Smooth muscle cell (in vitro differentiated cells): ENCODE measurements around the gene IGFBP6. TPM values are rescaled to one million over a fixed set of nuclear protein-coding genes. Genes with fewer than 3 reads are reported as not detected.

Experiments used
- DNase-seq: peaks from one replicate; lab custom pipeline; 2025; ENCODE audit not compliant: unreplicated experiment; lab: John Stamatoyannopoulos, UW
- H2AFZ ChIP-seq: fragments of 200-600 bp; sonication (generic); 2 replicates; pipeline ENCODE4 v1.6.0; 2016; ENCODE audit warnings: antibody characterized with exemption, low read depth, mild to moderate bottlenecking
- H3F3A ChIP-seq: fragments of 200-600 bp; sonication (generic); 2 replicates; pipeline ENCODE4 v1.6.0; 2017; ENCODE audit warnings: antibody characterized with exemption, low read depth
- H3K27ac ChIP-seq: fragments of 200-600 bp; sonication (generic); 2 replicates; pipeline ENCODE4 v1.5.1; 2016; ENCODE audit warnings: low read depth, mild to moderate bottlenecking
- H3K27me3 ChIP-seq: fragments of 200-600 bp; sonication (generic); 2 replicates; pipeline ENCODE4 v1.6.1; 2016; ENCODE audit warnings: low read depth, mild to moderate bottlenecking
- H3K36me3 ChIP-seq: fragments of 200-600 bp; sonication (generic); 2 replicates; pipeline ENCODE4 v1.5.1; 2016; ENCODE audit warnings: low read depth
- H3K4me1 ChIP-seq: fragments of 200-600 bp; sonication (generic); 2 replicates; pipeline ENCODE4 v1.5.1; 2016; ENCODE audit warnings: low read depth
- H3K4me2 ChIP-seq: fragments of 200-600 bp; sonication (generic); 2 replicates; pipeline ENCODE4 v1.6.0; 2016; ENCODE audit warnings: mild to moderate bottlenecking
- H3K4me3 ChIP-seq: fragments of 200-600 bp; sonication (generic); 2 replicates; pipeline ENCODE4 v1.5.1; 2016; ENCODE audit warnings: mild to moderate bottlenecking
- H3K79me2 ChIP-seq: fragments of 200-600 bp; sonication (generic); 2 replicates; pipeline ENCODE4 v1.6.0; 2016; ENCODE audit warnings: low read depth, mild to moderate bottlenecking
- H3K9ac ChIP-seq: fragments of 200-600 bp; sonication (generic); 2 replicates; pipeline ENCODE4 v1.6.0; 2016; ENCODE audit warnings: low read depth
- H3K9me3 ChIP-seq: fragments of 200-600 bp; sonication (generic); replicated peaks from 2 replicates; pipeline ENCODE4 v1.5.1; 2016; ENCODE audit warnings: low read depth
- H4K20me1 ChIP-seq: fragments of 200-600 bp; sonication (generic); 2 replicates; pipeline ENCODE4 v1.6.0; 2016; ENCODE audit warnings: low read depth
- WGBS: methylation state at CpG from one replicate; pipeline ENCODE4 v1.1.7; 2016; ENCODE audit warnings: low lambda C conversion rate; 5-methylcytosine and 5-hydroxymethylcytosine counted together
- polyA plus RNA-seq: library from polyadenylated mRNA; unstranded; fragments of >200 nt; fragmentation: Nextera tagmentation; extraction: Ambion mirVana; gene quantifications from 2 replicates; pipeline ENCODE4 v1.2.1, GENCODE V29; 2016
- total RNA-seq: library from RNA; depleted of rRNA; stranded (reverse); fragments of >200 nt; gene quantifications from 2 replicates; pipeline ENCODE4 v1.2.3, GENCODE V29; 2014
- TF ChIP-seq, protein P1 (sequence below): fragments of 200-600 bp; sonication (generic); IDR thresholded peaks from 2 replicates; pipeline ENCODE4 v1.5.1; 2017; ENCODE audit warnings: borderline replicate concordance, mild to moderate bottlenecking, antibody characterized with exemption; ENCODE audit not compliant: insufficient read depth, poor library complexity, severe bottlenecking

IGFBP6 gene
- total and polyA plus RNA-seq, 2 experiments from 2014 or later: 22.6 to 94.4 TPM

DNA sequence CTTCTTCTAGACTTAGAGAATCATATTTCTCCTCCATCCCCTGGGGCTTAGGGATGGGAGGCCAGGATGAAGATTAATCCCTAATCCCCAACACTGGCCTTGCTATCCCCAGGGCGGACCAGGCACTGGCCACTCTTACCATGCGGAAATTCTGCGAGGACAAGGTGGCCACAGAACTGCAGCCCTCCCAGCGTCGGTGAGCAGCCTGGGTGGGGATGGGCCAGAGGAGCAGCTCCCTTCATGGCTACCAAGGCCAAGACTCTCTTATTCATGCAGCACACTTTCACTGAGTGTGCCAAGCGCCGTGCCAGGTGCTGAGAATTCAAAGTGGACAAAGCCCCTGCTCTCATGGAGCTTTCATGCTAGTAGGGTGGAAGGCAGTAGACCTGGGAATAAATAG, 40.6 kb upstream of the IGFBP6 start:
- Histone ChIP-seq H2AFZ (no peak overlapping the region), H3K27me3 (no peaks in the 10 kb centered on the region), H4K20me1 (no peaks in the 10 kb centered on the region), H3K9ac (peak overlapping the region; percentile 21), H3K4me3 (no peak overlapping the region), H3K9me3 (no peaks in the 10 kb centered on the region), H3K79me2 (peaks cover 4% of the 10 kb centered on the region), H3K4me1 (no peaks in the 10 kb centered on the region), H3K27ac (peak overlapping the region; percentile 83), H3K4me2 (no peak overlapping the region), H3K36me3 (no peaks in the 10 kb centered on the region), H3F3A (no peaks in the 10 kb centered on the region)
- no peak for DNase-seq
- TF ChIP-seq, protein P1, sequence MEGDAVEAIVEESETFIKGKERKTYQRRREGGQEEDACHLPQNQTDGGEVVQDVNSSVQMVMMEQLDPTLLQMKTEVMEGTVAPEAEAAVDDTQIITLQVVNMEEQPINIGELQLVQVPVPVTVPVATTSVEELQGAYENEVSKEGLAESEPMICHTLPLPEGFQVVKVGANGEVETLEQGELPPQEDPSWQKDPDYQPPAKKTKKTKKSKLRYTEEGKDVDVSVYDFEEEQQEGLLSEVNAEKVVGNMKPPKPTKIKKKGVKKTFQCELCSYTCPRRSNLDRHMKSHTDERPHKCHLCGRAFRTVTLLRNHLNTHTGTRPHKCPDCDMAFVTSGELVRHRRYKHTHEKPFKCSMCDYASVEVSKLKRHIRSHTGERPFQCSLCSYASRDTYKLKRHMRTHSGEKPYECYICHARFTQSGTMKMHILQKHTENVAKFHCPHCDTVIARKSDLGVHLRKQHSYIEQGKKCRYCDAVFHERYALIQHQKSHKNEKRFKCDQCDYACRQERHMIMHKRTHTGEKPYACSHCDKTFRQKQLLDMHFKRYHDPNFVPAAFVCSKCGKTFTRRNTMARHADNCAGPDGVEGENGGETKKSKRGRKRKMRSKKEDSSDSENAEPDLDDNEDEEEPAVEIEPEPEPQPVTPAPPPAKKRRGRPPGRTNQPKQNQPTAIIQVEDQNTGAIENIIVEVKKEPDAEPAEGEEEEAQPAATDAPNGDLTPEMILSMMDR: no peak
- WGBS: 82% methylated on average over 7 of the region's 7 CpGs

DNA sequence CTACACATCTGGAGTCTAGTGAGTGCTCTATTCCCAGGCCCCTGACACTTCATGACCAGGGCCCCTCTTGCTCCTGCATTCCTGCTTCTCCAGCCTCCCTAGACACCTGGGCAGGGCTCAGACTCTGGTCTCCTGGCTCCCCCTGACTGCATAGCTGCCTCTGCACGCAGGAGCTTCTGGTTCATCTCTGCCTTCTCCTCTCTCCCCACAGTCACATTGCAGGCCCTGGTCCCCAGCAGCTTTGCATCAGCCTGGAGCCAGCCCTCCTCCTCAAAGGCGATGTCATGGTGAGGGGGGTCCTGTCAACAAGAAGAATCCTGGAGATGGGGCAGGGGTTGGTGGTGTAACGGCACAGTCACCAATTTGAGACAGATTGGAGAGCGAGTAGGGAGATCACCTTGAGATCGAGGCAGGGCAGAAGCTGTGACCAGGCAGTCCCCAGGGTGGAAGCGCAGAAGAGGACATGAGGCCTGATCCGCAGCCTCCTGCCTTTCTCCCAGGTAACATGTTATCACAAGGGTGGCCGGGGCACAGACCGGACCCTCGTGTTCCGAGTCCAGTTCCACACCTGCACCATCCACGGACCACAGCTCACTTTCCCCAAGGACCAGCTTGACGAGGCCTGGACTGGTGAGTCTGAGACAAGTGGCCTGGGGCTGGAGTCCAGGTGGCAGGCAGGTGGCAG, 39.5 kb upstream of the IGFBP6 start:
- no peak for DNase-seq
- no peaks in the 10 kb centered on the region for H3F3A ChIP-seq
- H3K9ac ChIP-seq: no peak overlapping the region
- no peaks in the 10 kb centered on the region for H3K4me1 ChIP-seq
- no peaks in the 10 kb centered on the region for H3K9me3 ChIP-seq
- H3K27me3 ChIP-seq: no peaks in the 10 kb centered on the region
- H2AFZ ChIP-seq: no peak overlapping the region
- H3K27ac ChIP-seq: no peak overlapping the region
- H3K79me2 ChIP-seq: no peaks in the 10 kb centered on the region
- 93% methylated on average over 13 of the region's 13 CpGs for WGBS
- no peaks in the 10 kb centered on the region for H3K36me3 ChIP-seq
- H4K20me1 ChIP-seq: no peaks in the 10 kb centered on the region
- no peak overlapping the region for H3K4me2 ChIP-seq
- TF ChIP-seq, protein P1: no peak
- H3K4me3 ChIP-seq: no peak overlapping the region

DNA sequence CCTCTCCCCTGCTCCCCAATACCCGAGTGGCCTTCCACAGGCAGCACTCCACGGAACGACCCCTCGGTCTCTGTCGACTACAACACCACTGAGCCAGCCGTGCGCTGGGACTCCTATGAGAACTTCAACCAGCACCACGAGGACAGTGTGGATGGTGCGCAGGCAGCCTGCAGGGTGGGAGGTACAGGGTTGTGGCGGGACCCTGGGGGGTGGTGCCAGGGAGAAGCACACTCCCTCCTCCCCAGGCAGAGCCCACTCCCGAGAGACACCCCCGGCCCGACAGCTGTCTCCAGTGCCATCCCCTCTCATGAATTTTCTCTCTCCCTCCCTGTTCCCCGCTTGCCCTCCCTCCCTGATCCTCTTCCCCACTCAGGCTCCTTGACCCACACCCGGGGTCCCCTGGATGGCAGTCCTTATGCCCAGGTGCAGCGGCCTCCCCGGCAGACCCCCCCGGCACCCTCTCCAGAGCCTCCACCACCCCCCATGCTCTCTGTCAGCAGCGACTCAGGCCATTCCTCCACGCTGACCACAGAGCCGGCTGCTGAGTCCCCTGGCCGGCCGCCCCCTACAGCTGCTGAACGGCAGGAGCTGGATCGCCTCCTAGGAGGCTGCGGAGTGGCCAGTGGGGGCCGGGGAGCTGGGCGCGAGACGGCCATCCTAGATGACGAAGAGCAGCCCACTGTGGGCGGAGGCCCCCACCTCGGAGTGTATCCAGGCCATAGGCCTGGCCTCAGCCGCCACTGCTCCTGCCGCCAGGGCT, 38.6 kb upstream of the IGFBP6 start:
- H3K9me3 ChIP-seq: no peaks in the 10 kb centered on the region
- no peak overlapping the region for H3K27ac ChIP-seq
- no peaks in the 10 kb centered on the region for H4K20me1 ChIP-seq
- H3K27me3 ChIP-seq: no peaks in the 10 kb centered on the region
- no peak for DNase-seq
- 82% methylated on average over 25 of the region's 35 CpGs for WGBS
- no peak overlapping the region for H3K9ac ChIP-seq
- no peaks in the 10 kb centered on the region for H3K4me1 ChIP-seq
- no peak overlapping the region for H3K4me2 ChIP-seq
- H2AFZ ChIP-seq: no peak overlapping the region
- no peaks in the 10 kb centered on the region for H3K36me3 ChIP-seq
- H3K4me3 ChIP-seq: no peak overlapping the region
- H3K79me2 ChIP-seq: no peaks in the 10 kb centered on the region
- H3F3A ChIP-seq: no peaks in the 10 kb centered on the region
- TF ChIP-seq, protein P1: no peak
